OCI-LY7 (cell line): ENCODE data around the gene OR5T1. TPM values are rescaled to one million over a fixed set of nuclear protein-coding genes. Genes with fewer than 3 reads are reported as not detected.

Source experiments
- Bru-seq: library from RNA; stranded (reverse); fragments of 400-500 nt; gene quantifications from one replicate; lab custom pipeline; 2021; lab: Mats Ljungman, UMichigan
- BruChase-seq, 2 experiments: library from RNA; stranded (reverse); fragments of 400-500 nt; gene quantifications; one replicate each; lab custom pipeline; 2021; lab: Mats Ljungman, UMichigan
- BruUV-seq: library from RNA; stranded (reverse); fragments of 400-500 nt; replicated peaks from 2 replicates; lab custom pipeline; 2021; lab: Mats Ljungman, UMichigan
- CTCF ChIA-PET: fragments of 300-600 bp; sonication (Branson Sonifier 250); formaldehyde crosslinking; loops from one replicate; lab custom pipeline; 2022; ENCODE audit warnings: antibody characterized with exemption; ENCODE audit not compliant: unreplicated experiment; lab: Charles Lee
- POLR2A ChIA-PET: fragments of 300-600 bp; sonication (Branson Sonifier 250); formaldehyde crosslinking; loops from one replicate; lab custom pipeline; 2022; ENCODE audit warnings: antibody characterized with exemption; lab: Charles Lee
- DNase-seq: peaks from one replicate; pipeline ENCODE4 v3.0.0-alpha.2; 2015; ENCODE audit warnings: low spot score
- H2AFZ ChIP-seq: fragments of 200-600 bp; sonication (generic), shearing (Covaris generic); 2 replicates; pipeline ENCODE4 v1.6.1; 2014; ENCODE audit warnings: mild to moderate bottlenecking, antibody characterized with exemption, low read length, moderate library complexity
- H3K27ac ChIP-seq: fragments of 200-600 bp; sonication (generic); 2 replicates; pipeline ENCODE4 v1.5.1; 2014; ENCODE audit warnings: mixed run types, low read depth, mild to moderate bottlenecking, moderate library complexity, low read length, inconsistent platforms; ENCODE audit not compliant: poor library complexity, severe bottlenecking
- H3K36me3 ChIP-seq: fragments of 200-600 bp; sonication (generic); 2 replicates; pipeline ENCODE4 v1.6.1; 2014; ENCODE audit warnings: mild to moderate bottlenecking, antibody characterized with exemption, low read length, moderate library complexity, mixed read lengths; ENCODE audit not compliant: insufficient read depth
- H3K4me1 ChIP-seq: fragments of 200-600 bp; sonication (generic); 2 replicates; pipeline ENCODE4 v1.5.1; 2014; ENCODE audit warnings: mild to moderate bottlenecking, low read length; ENCODE audit not compliant: insufficient read depth, poor library complexity, severe bottlenecking
- H3K4me2 ChIP-seq: fragments of 200-600 bp; sonication (generic); 2 replicates; pipeline ENCODE4 v1.6.1; 2014; ENCODE audit warnings: mild to moderate bottlenecking, low read length
- H3K4me3 ChIP-seq: fragments of 200-600 bp; sonication (generic); 2 replicates; pipeline ENCODE4 v1.5.1; 2014; ENCODE audit warnings: mild to moderate bottlenecking, low read depth, low read length; ENCODE audit not compliant: poor library complexity, severe bottlenecking
- H3K79me2 ChIP-seq: fragments of 200-600 bp; sonication (generic); 2 replicates; pipeline ENCODE4 v1.6.1; 2016; ENCODE audit warnings: low read depth, mild to moderate bottlenecking, low read length, moderate library complexity, mixed read lengths; ENCODE audit not compliant: insufficient read depth
- H3K9me2 ChIP-seq: fragments of 200-600 bp; sonication (generic); 2 replicates; pipeline ENCODE4 v1.6.1; 2016; ENCODE audit warnings: mild to moderate bottlenecking, low read length, mixed read lengths; ENCODE audit not compliant: insufficient read depth
- H3K9me3 ChIP-seq: fragments of 200-600 bp; sonication (generic); 2 replicates; pipeline ENCODE4 v1.6.1; 2014; ENCODE audit warnings: mild to moderate bottlenecking, mixed run types, low read length, mixed read lengths
- H4K20me1 ChIP-seq: fragments of 200-600 bp; sonication (generic); 2 replicates; pipeline ENCODE4 v1.6.1; 2014; ENCODE audit warnings: mild to moderate bottlenecking, antibody characterized with exemption, low read length, moderate library complexity, mixed read lengths; ENCODE audit not compliant: insufficient read depth
- CTCF ChIP-seq: fragments of 200-600 bp; sonication (generic); conservative IDR thresholded peaks from 2 replicates; pipeline ENCODE4 v1.5.1; 2014; ENCODE audit warnings: mild to moderate bottlenecking, antibody characterized with exemption, low read length, moderate library complexity, mixed read lengths
- EZH2phosphoT487 ChIP-seq: fragments of 200-600 bp; sonication (generic); IDR thresholded peaks from 2 replicates; pipeline ENCODE4 v1.6.1; 2018; ENCODE audit warnings: low read depth, borderline replicate concordance, mild to moderate bottlenecking, mixed run types, antibody characterized with exemption, low read length, moderate library complexity, mixed read lengths
- intact Hi-C: fragments of 100-400 bp; cut with micrococcal nuclease; formaldehyde crosslinking; loops from one replicate; pipeline ENCODE4 v1.10.0; 2022; ENCODE audit not compliant: unreplicated experiment
- long read RNA-seq: library from polyadenylated mRNA; stranded (forward); transcript quantifications from one replicate; pipeline ENCODE4 v2.0.0, GENCODE V29; 2022
- total RNA-seq, 2 experiments: library from RNA; depleted of rRNA in 1 of 2; stranded (reverse); fragments of >200 nt in 1 of 2; shearing (Covaris generic) in 1 of 2; gene quantifications; 2 replicates each; pipeline ENCODE4 v1.2.3, GENCODE V29; 2014 to 2022

OR5T1 gene
- total RNA-seq (2014; rRNA removed; shearing (Covaris generic)) = not detected in 2 replicates
- total RNA-seq (2022) = not detected in 2 replicates
- not detected for Bru-seq, nascent RNA
- BruChase-seq, experiment 1, labeled RNA remaining after a 6-hour chase = not detected
- BruChase-seq, experiment 2, labeled RNA remaining after a 2-hour chase = not detected
- long read RNA-seq = 0 reads

GRCh38 chr11:56273854-56274253, at the start of gene OR5T1:
Gene OR5T1 (plus strand): TSS chr11:56274154. CDS start chr11:56275639, 1,485 bp downstream.
- Histone ChIP-seq H3K79me2 (no peaks in the 10 kb centered on the region), H3K9me2 (no peaks in the 10 kb centered on the region), H3K36me3 (no peaks in the 10 kb centered on the region), H3K27ac (no peak within 1 kb of the TSS), H3K4me1 (no peaks in the 10 kb centered on the region), H3K4me3 (no peak within 1 kb of the TSS), H3K4me2 (no peak within 1 kb of the TSS), H3K9me3 (no peaks in the 10 kb centered on the region), H2AFZ (no peak within 1 kb of the TSS), H4K20me1 (no peaks in the 10 kb centered on the region)
- intact Hi-C loops = no loop called here
- DNase-seq = no peak
- CTCF ChIA-PET = no interaction called here
- POLR2A ChIA-PET = no interaction called here
- no TSS peak for BruUV-seq
- no peak for TF ChIP-seq EZH2phosphoT487
- TF ChIP-seq CTCF = no peak

- Histone ChIP-seq H3K4me2 (no peak within 1 kb of the TSS), H3K79me2 (no peaks in the 10 kb centered on the region), H3K4me3 (no peak within 1 kb of the TSS), H3K4me1 (no peaks in the 10 kb centered on the region), H2AFZ (no peak within 1 kb of the TSS), H4K20me1 (no peaks in the 10 kb centered on the region), H3K27ac (no peak within 1 kb of the TSS), H3K9me2 (no peaks in the 10 kb centered on the region), H3K9me3 (no peaks in the 10 kb centered on the region), H3K36me3 (no peaks in the 10 kb centered on the region)
- CTCF ChIA-PET = no interaction called here
- BruUV-seq = no TSS peak
- intact Hi-C loops = no loop called here
- no peak for TF ChIP-seq EZH2phosphoT487
- TF ChIP-seq CTCF = no peak
- DNase-seq = no peak
- POLR2A ChIA-PET = no interaction called here
Measured at GRCh38 chr11:56234155-56234554, 39.8 kb upstream of the OR5T1 start, which contains the start of gene OR5T2. Gene OR5T2 (minus strand): TSS chr11:56234255. CDS start chr11:56233062, 1,193 bp downstream.

DNA sequence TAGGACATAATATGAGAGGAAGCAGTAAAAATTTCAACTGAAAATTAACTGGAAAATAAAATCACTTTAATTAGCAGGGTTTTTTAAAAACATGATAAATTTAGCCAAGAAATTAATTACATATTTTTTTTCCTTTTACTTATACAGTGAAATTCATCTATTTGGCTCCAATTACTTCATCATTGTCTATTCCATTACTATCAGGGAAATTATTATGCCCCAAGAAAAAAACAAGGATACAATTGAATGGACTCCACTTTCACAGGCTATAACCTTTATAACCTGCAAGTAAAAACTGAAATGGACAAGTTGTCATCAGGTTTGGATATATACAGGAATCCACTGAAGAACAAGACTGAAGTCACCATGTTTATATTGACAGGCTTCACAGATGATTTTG, 22.0 kb upstream of the OR5T1 start, which contains the start of gene OR5T3:
TSS of gene OR5T3 (plus strand) at position 301 of the 400 bp plus-strand sequence. CDS start at position 301, 0 bp downstream.
- no peaks in the 10 kb centered on the region for H3K36me3 ChIP-seq
- intact Hi-C loops = no loop called here
- H3K79me2 ChIP-seq = no peaks in the 10 kb centered on the region

More for the DNA sequence above, 22.0 kb upstream of the OR5T1 start, which contains the start of gene OR5T3:
- Histone ChIP-seq H4K20me1 (no peaks in the 10 kb centered on the region), H3K4me2 (no peak within 1 kb of the TSS), H2AFZ (no peak within 1 kb of the TSS), H3K9me2 (no peaks in the 10 kb centered on the region), H3K4me1 (no peaks in the 10 kb centered on the region), H3K27ac (no peak within 1 kb of the TSS), H3K4me3 (no peak within 1 kb of the TSS), H3K9me3 (0 out of 2 replicates have a peak, but pooled peaks cover 5% of the 10 kb centered on the region)
- CTCF ChIA-PET = no interaction called here
- POLR2A ChIA-PET = no interaction called here
- no TSS peak for BruUV-seq
- no peak for DNase-seq
- TF ChIP-seq CTCF (no peak), EZH2phosphoT487 (no peak)
